GM19372 (cell line): ENCODE measurements around the gene MMAB.

Experiments
- ATAC-seq: cut with Tn5 transposase; IDR thresholded peaks from one replicate; pipeline ENCODE4 v1.9.1; 2021; ENCODE audit warnings: mild to moderate bottlenecking, low read depth, moderate library complexity; ENCODE audit not compliant: unreplicated experiment

The MMAB gene

GRCh38 chr12:109562871-109563270 lies 10.4 kb downstream of the MMAB start:
- ATAC-seq = no peak

- ATAC-seq = no peak
Observed at GRCh38 chr12:109561711-109562030, 11.6 kb downstream of the MMAB start.

- ATAC-seq = no peak
Observed at GRCh38 chr12:109560867-109561710, 12.2 kb downstream of the MMAB start.

- no peak for ATAC-seq
Observed at GRCh38 chr12:109559601-109560000, 13.7 kb downstream of the MMAB start.

GRCh38 chr12:109559200-109559505 lies 14.2 kb downstream of the MMAB start:
- ATAC-seq = no peak

GRCh38 chr12:109558374-109559199 lies 14.7 kb downstream of the MMAB start:
- no peak for ATAC-seq

GRCh38 chr12:109557805-109558204 lies 15.5 kb downstream of the MMAB start:
- no peak for ATAC-seq

GRCh38 chr12:109557200-109557599 lies 16.1 kb downstream of the MMAB start:
- ATAC-seq = no peak

- no peak for ATAC-seq
Observed at GRCh38 chr12:109555431-109556315, 17.6 kb downstream of the MMAB start.

- no peak for ATAC-seq
Observed at GRCh38 chr12:109554761-109555160, 18.5 kb downstream of the MMAB start.

- ATAC-seq = no peak
Observed at GRCh38 chr12:109553906-109554500, 19.3 kb downstream of the MMAB start.

GRCh38 chr12:109553483-109553882 lies 19.8 kb downstream of the MMAB start:
- ATAC-seq = no peak

- no peak for ATAC-seq
Observed at GRCh38 chr12:109552971-109553370, 20.3 kb downstream of the MMAB start.

- no peak for ATAC-seq
Observed at GRCh38 chr12:109551108-109551507, 22.2 kb downstream of the MMAB start.

GRCh38 chr12:109550281-109550680 lies 23.0 kb downstream of the MMAB start:
- ATAC-seq = no peak

GRCh38 chr12:109549613-109550270 lies 23.6 kb downstream of the MMAB start:
- ATAC-seq = no peak

GRCh38 chr12:109548258-109548657 lies 25.0 kb downstream of the MMAB start:
- no peak for ATAC-seq

- no peak for ATAC-seq
Observed at GRCh38 chr12:109547286-109547685, 26.0 kb downstream of the MMAB start.

GRCh38 chr12:109545826-109546225 lies 27.5 kb downstream of the MMAB start:
- no peak for ATAC-seq

- ATAC-seq = no peak
Observed at GRCh38 chr12:109544955-109545531, 28.3 kb downstream of the MMAB start.
